Peyer's patch (tissue), 4 donors: ENCODE results near the gene CP.

Experiments
- POLR2A ChIP-seq, 2 donors: fragments of 450-650 bp; IDR thresholded peaks; one replicate each; pipeline ENCODE4 v1.5.1; 2017; ENCODE audit warnings: antibody characterized with exemption in 2 of 2, mild to moderate bottlenecking in 2 of 2, moderate library complexity in 2 of 2
- TF ChIP-seq, protein P1 (sequence below), 6 experiments: fragments of 450-650 bp in 4 of 6; fragments of 200-600 bp in 2 of 6; sonication (generic) in 1 of 6; IDR thresholded peaks; one replicate each; pipeline ENCODE4 v1.5.1; 2017 to 2019; ENCODE audit warnings: antibody characterized with exemption in 6 of 6, mild to moderate bottlenecking in 3 of 6, moderate library complexity in 1 of 6

DNA sequence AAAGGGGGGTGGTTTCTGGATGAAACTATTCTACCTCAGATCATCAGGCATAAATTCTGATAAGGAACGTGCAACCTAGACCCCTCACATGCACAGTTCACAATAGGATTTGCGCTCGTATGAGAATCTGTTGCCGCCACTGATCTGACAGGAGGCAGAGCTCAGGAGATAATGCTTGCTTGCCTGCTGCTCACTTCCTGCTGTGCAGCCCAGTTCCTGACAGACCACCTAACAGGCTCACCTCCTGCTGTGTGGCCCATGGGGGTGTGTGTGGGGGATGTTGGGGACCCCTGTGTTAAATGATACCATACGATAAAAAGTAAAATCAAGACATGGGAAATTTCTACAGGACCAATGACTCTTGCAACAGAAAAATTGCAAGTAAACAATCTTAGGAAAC lies 24.0 kb downstream of the CP start:
- no peak for TF ChIP-seq POLR2A (IDR thresholded peaks at IDR 0.05)
- TF ChIP-seq, protein P1, sequence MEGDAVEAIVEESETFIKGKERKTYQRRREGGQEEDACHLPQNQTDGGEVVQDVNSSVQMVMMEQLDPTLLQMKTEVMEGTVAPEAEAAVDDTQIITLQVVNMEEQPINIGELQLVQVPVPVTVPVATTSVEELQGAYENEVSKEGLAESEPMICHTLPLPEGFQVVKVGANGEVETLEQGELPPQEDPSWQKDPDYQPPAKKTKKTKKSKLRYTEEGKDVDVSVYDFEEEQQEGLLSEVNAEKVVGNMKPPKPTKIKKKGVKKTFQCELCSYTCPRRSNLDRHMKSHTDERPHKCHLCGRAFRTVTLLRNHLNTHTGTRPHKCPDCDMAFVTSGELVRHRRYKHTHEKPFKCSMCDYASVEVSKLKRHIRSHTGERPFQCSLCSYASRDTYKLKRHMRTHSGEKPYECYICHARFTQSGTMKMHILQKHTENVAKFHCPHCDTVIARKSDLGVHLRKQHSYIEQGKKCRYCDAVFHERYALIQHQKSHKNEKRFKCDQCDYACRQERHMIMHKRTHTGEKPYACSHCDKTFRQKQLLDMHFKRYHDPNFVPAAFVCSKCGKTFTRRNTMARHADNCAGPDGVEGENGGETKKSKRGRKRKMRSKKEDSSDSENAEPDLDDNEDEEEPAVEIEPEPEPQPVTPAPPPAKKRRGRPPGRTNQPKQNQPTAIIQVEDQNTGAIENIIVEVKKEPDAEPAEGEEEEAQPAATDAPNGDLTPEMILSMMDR (IDR thresholded peaks at IDR 0.05): no peak
